ENCODE measurements around the gene TBC1D16.

TBC1D16 gene

DNA sequence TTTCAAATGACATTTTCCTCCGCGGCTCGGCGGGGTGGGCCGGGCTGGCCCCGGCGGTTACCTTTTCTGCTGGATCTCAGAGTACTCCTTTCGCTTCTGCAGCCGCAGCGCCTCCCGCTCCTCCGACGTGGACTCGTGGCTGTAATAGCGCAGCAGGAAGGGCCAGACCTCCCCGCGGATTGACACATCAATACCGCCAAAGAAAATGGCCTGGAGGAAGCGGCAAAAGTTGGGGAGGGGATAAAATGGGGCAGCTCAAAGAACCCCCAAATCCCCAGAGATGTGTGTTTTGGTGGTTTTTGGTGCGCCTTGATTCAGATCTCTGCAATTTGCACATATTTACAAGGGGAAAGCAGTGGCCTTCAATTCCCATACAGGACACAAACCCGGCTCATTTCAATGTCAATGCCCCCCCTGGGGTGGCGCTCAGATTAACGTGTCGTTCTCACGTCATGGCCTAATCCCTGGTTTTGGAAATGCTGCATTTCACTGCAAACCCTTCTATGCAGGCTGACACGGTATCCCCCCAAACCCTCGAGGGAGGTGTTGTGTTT, 85.9 kb downstream of the TBC1D16 start:
- DNase-seq (ENCODE audit: low read depth) = no peak

DNA sequence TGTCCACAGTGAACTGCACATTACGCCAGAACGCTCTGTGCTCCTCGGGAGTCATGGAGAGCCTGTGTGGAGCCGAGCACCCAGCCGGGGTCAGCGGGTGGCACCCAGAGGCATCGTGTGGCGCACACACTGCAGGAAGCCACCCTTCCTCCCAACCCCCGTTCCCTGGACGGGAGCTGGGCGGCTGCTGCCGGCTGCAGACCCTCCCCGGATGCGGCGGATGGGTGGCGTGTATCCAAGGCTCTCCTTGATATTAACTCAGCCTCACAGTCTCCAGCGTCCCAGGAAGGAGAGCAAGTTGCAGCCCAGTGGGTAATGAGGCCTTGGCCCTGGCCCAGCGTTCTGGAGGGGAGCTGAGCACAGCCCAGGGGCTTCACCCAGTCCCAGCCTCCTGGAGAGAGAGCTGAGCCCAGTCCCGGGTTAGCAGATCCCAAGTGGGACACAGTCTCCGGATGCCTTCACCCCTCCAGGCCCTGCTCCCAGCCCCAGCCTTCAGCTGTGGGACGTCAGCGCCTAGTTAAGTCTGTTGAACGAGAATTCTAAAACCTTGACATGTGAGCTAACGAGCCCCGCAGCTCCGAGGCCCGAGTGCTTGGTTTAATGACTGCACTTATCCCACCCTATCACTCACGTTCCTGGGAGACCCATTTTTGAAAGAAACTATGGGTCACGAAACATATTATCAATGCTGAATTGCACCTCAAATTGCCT, 86.6 kb downstream of the TBC1D16 start:
- no peak for DNase-seq (ENCODE audit: low read depth)

DNA sequence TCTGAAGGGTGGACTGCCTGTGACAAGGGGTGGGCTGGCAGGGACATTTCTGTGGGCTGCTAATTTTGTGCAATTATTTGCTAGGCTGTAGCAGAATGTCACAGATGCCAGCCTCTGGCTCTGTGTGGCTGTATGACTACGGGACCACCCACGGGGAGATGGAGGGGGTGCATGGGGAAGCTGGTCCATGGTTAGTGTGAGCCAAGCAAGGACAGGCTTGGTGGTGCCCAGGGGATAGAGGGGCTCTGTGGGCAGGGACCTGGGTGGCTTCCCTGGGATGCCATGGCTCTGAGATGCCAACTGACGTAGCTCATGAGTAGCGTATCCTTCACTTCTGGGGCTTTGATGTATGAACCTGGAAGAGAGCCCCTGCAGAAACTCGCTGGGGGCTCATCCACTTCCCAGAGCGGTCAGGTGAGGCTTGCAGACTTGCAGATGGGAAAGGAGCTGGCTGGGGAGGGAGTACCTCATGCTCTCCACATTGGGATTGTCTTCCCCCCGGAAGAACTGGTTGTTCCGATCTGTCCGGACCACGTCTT, 87.2 kb downstream of the TBC1D16 start:
- DNase-seq (ENCODE audit: low read depth) = no peak

DNA sequence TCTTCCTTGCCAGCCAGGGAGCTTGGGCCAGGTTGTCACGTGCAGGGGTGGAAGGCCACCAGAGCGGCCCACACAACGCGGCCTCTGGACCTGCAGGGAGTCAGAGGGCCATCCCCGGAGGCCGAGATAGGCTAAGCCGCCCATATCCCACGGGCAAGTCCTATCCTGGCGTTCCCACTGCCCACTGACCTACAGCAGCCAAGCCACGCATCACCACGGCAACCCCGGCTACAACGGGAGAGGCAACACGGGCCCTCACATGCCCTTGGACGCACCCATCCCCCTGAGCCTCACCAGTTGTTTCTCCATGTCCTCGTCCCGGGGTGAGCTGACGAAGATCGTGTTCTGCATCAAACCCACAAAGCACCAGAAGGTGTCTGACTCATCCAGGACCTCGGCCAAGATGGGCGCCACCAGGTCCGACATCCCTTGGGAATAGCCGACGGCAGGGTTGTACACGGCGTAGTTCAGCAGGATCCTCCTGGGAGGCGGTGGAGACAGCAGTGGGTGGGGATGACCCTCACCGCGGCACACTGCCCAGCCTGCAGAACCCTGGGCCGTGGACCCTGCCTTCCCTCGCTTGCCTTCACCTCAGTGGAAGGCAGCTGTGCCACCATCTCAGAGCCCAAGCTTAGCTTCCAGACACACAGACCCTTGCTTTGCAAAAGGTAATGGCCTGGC, 88.2 kb downstream of the TBC1D16 start:
- DNase-seq (ENCODE audit: low read depth) = no peak

DNA sequence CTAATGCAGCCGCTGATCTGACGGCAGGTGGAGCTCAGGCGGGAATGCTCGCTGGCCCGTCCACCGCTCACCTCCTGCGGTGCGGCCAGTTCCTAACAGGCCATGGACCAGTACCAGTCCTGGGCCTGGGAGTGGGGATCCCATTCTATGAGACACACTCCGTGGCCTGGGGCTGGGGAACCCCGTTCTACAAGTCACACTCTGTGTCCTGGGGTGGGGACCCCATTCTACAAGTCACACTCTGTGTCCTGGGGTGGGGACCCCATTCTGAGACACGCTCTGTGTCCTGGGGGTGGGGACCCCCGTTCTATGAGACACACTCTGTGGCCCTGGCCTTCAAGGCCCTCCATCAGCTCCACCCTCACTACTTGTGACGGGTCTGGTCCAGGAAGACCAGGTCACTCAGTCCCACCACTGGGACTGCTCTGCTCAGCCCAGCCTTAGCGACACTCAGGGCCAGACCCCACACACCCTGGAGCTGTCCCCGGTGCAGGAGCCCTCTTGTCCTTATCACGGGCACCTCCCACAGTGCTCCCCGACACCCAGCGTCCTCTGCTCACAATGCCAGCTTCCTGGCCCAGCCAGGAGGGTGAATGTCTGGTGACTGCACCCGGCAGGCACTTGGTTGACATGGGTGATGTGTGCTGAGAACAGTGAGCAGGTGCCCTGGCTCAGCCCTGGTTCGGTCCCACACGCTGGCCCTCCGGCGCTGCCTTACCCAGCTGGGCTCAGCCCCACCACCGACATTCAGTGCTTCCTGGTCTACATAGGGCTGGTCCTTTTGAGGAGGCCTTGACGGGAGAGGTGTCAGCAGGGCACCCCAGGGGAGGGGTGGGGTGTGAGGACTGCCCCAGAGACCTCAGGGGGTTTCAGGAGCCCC, 89.1 kb downstream of the TBC1D16 start:
- DNase-seq (ENCODE audit: low read depth) = no peak

DNA sequence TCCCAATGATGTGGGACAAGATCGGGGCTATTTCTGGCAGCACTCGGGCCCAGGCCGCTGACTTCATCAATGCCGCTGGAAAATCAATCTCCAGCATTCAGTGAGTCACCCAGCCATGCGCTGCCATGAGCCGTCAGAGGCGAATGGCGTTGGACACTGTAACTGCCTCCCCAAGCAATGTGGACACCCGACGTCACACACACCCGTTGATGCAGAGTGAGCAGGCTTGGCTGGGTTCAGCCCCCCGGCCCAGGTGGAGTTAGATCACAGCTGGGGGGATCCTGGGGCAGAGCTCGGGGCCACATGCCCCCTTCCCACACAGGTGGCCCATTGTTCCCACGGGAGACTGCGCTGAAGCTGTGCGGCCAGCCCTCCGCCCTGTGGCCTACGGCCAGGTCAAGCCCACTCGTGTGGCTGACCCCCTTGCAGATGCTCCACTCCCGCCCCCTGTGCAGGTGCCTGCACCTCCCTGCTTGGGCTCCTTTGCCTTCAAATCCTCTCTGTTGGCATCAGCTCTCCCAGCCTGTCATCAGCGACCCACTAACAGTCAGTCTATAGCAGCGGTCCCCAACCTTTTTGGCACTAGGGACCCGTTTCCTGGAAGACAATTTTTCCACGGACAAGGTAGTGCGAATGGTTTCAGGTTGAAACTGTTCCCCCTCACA, 89.9 kb downstream of the TBC1D16 start:
- DNase-seq (ENCODE audit: low read depth) = no peak

DNA sequence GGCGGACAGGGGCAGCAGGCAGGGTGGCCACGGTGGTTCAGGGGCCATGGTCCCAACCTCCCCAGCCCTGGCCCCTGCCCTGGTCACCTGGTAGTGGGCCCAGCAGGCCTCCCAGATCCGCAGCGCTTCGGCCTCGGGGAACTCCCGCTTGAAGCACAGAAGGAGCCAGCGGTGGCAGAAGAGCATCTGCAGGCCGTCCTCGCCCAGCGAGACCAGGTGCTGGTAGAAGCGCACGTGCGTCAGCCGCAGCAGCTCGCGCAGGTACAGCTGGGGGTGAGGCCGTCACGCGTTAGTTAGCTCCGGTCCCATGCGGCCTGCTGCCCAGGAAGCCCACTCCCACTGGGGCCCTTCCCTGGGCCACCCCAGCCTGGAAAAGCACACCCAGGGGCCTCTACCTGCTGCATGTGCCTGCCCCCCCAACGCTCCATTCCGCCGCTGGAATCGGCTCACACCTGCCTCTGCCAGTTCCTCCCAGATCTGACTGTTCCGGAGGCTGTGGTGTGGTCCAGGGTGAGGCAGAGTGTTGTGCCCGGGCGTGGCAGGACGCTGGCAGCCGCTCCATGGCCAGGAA, 90.8 kb downstream of the TBC1D16 start:
- DNase-seq (ENCODE audit: low read depth) = no peak

DNA sequence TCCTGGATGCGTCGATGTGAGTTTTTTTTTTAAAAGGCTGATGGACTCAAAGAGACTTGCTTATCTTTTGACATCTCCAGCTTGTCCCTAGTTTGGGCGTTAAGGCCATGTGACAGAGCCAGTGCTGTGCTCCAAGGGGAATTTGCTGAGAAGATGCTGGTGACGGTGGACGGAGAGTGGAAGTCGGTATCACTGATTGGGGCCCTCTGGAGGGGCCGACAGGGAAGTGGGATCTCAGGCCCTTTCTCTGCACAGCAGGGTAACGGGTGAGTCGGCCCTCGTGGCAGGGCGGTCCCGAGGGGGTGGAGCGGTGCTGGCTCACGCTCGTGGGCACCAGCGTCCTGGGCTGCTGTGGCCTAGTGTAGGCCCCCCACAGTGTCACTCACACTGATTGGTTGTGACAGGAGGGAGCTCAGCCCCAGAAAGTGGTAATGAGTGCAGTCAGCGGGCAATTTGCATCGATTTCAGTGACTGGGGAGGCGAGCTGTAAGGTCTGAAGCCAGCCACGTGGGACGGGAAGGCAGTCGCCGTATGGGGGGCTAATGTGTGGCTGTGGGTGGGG, 91.3 kb downstream of the TBC1D16 start:
- DNase-seq (ENCODE audit: low read depth) = no peak

DNA sequence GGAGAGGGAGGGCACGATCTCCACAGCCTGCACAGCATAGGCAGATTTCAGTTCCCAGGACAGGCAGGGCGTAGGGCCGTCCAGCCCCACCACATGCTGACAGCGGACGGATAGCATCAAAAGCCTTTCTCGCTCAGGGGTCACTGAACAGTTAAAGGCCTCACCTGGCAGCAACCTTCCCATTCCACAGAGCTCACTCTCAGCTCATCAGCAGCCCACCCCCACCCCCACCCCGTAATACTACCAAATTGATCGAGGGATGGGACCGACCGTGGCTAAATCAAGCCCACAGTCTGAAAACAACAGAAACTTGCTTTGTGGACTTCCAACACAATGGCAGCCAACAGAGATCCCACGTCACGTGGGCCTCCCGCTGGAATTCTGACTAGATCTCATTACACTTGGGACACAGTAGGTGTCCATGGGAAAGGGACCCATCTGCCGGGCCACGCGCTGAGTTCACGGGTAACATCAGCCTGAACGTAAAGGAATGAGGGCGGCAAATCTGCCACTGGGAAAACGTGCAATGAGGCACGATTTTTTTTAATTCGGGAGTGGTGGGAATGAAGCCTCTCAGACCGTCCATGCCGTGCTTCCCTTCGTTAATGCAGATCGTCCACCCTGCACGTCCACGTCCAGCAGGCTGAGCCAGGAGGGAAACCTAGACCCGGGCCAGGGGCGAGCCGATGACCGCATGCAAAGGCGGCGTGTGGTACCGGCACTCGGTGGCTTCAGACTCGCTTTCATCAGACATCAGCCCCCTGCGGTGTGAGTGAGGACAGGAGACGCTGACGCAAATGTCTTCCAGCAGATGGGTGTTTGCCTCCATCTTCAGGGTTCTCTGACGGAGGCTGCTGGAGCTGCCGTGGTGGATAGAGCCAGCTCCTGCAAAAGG, 92.1 kb downstream of the TBC1D16 start:
- DNase-seq (ENCODE audit: low read depth) = no peak

DNA sequence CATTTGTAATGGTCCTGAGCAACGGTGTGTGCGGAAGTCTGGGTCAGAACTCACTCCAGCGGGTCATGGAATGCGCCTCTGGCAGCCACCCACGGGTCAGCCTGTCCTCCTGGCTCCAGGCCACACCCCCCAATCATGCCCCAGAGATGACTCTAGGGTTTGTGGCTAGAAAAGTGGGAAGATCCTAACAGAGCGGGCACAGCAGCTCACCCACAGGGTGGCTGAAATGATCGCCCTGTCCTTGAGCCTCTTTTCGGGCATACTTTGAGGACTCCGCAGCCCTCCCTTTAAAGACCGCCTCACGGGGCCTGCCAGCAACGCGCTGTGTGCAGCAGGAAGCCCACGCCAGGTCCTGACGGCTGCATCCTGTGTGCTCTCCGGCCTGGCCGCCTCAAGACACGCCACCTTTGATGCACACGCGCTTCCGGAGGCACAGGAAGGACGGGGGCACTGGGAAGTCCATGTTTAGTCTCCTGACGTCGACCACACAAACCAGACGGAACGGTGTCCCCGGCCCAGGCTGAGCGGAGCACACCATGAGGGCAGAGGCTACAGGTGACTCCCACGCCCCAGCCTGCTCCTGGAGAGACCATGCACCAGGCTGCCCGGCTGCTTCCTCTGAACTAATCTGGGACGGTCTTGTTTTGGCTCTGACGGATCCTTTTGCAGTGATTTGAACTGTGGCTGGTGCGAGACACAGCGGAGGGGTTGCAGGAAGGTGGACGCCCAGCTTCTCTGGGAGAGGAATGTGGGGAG, 92.9 kb downstream of the TBC1D16 start:
- no peak for DNase-seq (ENCODE audit: low read depth)

DNA sequence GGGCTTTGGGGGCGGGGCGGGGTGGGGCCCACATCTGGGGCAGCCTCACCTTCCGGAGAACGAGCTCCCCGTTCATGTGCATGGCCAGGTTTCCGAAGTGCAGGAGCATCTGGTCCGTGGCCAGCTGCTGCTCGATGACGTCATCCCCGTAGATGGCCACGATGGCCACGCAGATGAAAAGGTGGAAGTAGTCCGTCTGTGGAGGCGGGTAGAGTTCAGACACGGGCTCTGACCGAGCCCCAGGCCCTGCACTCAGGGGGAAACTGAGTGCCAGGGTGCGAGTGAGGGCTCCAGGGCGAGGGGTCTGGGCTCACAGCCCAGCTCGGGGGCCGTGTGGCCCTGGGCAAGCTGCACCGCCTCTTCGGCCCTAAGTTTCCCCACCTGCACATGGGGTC, 93.7 kb downstream of the TBC1D16 start:
- no peak for DNase-seq (ENCODE audit: low read depth)

DNA sequence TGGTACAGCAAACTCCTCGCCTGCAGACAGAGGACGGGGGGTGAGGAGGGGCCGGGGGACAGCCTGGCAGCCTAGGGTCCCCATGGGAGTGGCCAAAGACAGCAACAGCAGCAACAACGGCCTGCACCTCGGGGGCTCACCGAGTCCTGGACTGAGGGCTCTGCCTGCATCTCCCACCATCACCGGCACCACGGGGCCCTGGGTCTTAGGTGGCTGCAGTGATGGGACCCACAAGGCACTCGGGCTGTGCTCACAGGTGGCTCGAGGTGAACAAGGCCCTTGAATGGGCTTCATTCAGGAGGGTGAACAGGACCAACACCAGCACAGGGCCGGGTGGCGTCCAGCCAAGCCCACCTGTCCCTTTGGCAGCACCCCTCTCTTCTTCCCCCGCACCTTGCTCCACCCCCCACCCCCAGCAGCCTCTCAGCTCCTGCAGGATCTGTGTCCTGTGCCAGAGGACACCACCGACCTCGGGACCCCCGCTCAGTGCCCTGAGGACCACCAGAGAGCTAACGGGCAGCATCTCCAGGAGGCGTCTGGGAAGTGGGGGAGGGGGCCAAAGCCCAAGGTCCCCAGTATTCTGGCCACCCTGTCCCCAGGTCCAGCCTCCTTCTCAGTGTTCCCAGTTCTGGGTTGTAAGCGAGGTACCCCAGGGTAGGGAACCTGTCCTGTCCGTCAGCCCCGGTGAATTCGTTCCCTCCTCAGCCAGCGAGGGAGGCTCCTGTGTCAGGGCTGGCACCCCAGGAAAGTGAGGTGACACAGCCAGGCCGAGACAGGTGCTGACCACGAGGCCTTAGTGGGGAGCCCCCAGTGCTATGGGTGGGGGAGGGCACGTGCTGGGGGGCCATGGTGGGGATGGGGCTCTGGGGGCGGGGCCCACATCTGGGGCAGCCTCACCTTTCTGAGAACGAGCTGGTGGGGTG, 94.3 kb downstream of the TBC1D16 start:
- no peak for DNase-seq (ENCODE audit: low read depth)

DNA sequence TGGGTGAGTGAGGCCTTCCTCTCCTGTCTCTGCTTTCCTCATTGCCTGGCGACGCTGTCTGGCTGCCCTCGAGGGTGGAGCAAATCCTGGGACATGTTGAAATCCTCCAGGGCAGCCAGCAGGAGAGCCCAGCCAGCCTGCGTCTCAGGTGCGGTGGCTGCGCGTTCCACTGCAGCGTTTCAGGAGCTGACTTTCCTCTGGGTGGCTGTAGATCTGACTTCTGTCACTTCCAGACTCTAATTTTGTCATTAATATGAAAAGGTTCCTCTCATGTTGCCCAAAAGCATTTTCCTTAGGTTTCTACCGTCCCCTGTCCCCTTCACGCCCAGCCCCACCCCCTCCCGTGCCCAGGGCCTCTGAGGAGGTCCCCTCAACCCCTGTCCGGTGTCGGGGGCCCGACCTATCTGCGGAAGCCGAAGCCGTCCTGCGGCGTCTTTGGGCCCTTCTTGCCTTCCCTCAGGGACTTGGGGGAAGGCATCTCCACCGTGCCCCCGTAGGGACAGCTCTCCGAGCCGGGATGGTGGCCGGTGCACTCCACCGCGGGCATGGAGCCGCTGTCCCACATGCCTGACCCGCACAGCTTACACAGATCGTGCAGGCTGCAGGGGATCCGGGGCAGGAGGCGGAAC, 95.1 kb downstream of the TBC1D16 start:
- no peak for DNase-seq (ENCODE audit: low read depth)

DNA sequence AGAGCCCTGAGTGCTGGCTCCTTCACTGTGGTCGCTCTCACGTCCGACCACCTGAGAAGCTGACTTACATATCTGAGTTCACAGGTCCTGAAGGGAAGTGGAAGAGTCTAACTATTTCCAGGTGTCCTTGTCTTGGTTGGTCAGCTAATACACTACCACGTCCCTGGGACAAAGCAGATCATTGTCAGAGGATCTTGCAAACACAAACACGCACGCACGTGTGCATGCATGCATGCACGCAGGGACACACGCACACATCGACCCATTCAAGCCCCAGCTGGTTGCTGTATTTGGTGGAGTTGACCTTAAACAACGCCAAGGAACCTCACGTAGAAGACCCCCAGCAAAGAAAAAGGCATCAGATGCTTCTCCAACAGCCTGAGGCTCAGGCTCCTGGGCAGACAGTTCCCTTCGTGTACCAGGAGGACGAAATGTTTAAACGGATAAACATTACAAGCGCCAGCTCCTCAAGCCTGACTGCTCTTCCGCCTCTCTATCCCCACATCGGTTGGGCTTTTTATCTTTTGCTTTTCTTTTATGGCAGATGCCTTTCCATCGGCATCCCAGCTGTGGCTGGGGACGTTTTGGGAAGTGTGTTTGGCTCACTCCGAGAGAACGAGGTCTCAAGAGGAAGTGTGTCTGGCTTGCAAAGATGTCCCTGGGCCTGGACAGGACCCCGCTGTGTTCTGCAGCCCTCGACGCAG, 95.8 kb downstream of the TBC1D16 start:
- no peak for DNase-seq (ENCODE audit: low read depth)

DNA sequence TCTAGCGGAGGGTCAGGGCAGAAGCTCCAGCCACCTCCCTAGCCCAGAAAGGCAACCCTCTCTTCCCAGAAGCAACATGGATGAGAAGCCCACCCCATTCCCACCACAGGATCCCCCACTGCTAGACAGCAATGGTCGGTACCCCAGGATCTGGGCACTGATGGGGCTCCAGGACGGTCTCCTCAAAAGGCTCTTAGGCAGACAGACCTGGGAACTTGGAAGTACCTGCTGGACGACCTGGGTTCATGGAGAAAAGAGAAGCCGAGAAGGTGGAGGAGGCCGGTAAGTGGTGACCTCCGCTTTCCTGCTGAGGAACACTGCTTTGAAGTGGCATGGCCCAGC, 96.6 kb downstream of the TBC1D16 start:
- DNase-seq (ENCODE audit: low read depth) = no peak

DNA sequence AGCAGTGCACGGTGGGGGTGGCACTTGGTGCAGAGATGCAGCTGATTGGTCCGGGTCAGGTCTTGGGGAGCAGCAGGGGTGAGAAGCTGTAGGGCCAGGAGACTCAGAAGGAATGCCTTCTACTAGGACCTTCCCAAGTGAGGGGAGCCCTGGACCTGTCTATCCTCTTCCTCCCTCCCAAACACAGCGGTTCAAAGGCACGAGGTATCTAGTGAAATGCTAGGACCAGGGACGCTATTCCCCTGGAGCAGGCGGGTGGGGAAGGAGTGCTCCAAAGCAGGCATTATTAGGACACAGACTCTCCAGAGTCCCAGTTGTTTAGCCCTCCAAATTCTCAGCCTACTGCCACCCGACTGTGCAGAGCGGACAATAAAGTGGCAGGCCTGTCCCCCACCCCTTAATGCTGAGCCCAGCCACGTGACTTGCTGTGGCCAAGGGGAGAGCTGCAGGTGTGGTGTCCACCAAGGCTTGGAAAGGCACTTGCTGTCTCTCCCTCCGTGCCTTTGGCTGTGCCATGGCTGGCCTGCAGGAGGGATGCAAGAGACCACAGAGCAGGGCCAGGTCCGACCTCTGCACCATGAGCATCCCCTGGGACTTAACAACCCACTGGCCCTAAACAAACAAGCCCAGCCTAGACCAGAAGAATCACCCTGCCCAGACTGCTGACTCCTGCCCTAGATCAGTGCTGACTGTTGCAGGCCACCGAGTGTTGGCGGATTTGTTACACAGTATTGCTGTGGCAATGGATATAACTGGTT, 97.2 kb downstream of the TBC1D16 start:
- DNase-seq (ENCODE audit: low read depth) = no peak

All from stimulated activated CD8-positive, alpha-beta memory T cell treated with anti-CD3 and anti-CD28 coated beads, Interleukin-4, amount 100 ng/mL, for 24 hours (primary cell).